K562 (cell line): ENCODE results near the gene SARS1. TPM values are rescaled to one million over a fixed set of nuclear protein-coding genes. Genes with fewer than 3 reads are reported as not detected.

Experiments
- ARID2 ChIP-seq: fragments of 450-650 bp; IDR thresholded peaks from 2 replicates; pipeline ENCODE4 v1.6.1; 2017; ENCODE audit warnings: antibody characterized with exemption, mild to moderate bottlenecking
- CAMTA2 ChIP-seq: fragments of 250-450 bp; sonication (Bioruptor Pico); conservative IDR thresholded peaks from 2 replicates; pipeline ENCODE4 v1.5.1; 2022
- CREM ChIP-seq: IDR thresholded peaks from 2 replicates; pipeline ENCODE4 v1.6.1; 2014; ENCODE audit warnings: antibody characterized with exemption, low read depth
- CTBP1 ChIP-seq: fragments of 450-650 bp; IDR thresholded peaks from 2 replicates; pipeline ENCODE4 v1.6.1; 2016; ENCODE audit warnings: borderline replicate concordance
- DNMT1 ChIP-seq: fragments of 450-650 bp; IDR thresholded peaks from 2 replicates; pipeline ENCODE4 v1.6.1; 2016; ENCODE audit warnings: antibody characterized with exemption, mild to moderate bottlenecking
- EGR1 ChIP-seq: fragments of 450-650 bp; conservative IDR thresholded peaks from 2 replicates; pipeline ENCODE4 v1.6.1; 2017; ENCODE audit warnings: mild to moderate bottlenecking
- FOXM1 ChIP-seq, 2 experiments: fragments of 450-650 bp in 1 of 2; sonication (generic) in 1 of 2; formaldehyde crosslinking in 1 of 2; IDR thresholded peaks; 2 replicates each; pipeline versions ENCODE4 v1.6.1 to v1.9.0; 2017 to 2022; ENCODE audit warnings: low read depth in 2 of 2, mild to moderate bottlenecking in 2 of 2, missing genetic modification reagents in 1 of 2, moderate library complexity in 1 of 2
- HDAC8 ChIP-seq: fragments of 450-650 bp; IDR thresholded peaks from 2 replicates; pipeline ENCODE4 v1.6.1; 2016; ENCODE audit warnings: mild to moderate bottlenecking, missing genetic modification characterization, moderate library complexity, missing compliant biosample characterization
- MYNN ChIP-seq, 2 experiments: sonication (generic); formaldehyde crosslinking in 1 of 2; IDR thresholded peaks; 2 replicates each; pipeline versions ENCODE4 v1.5.0 to v1.6.1; 2016 to 2020; ENCODE audit warnings: antibody characterized with exemption in 1 of 2, missing genetic modification reagents in 1 of 2
- NR4A1 ChIP-seq, 2 experiments: fragments of 250-450 bp in 1 of 2; fragments of 450-650 bp in 1 of 2; sonication (Bioruptor Pico) in 1 of 2; IDR thresholded peaks; 2 replicates each; pipeline versions ENCODE4 v1.4.0 to v1.6.1; 2016 to 2020; ENCODE audit warnings: mild to moderate bottlenecking in 2 of 2, missing compliant biosample characterization in 1 of 2, missing genetic modification characterization in 1 of 2, moderate library complexity in 1 of 2
- RHOXF2B ChIP-seq: fragments of 250-450 bp; sonication (Bioruptor Pico); conservative IDR thresholded peaks from 2 replicates; pipeline ENCODE4 v1.5.1; 2021
- SIRT6 ChIP-seq: IDR thresholded peaks from one replicate; pipeline ENCODE4 v1.6.1; 2012; ENCODE audit warnings: low read depth, mild to moderate bottlenecking, control low read depth, inconsistent platforms, low read length, moderate library complexity
- SMAD4 ChIP-seq: fragments of 250-450 bp; sonication (Bioruptor Pico); conservative IDR thresholded peaks from 2 replicates; pipeline ENCODE4 v1.8.0; 2021; ENCODE audit warnings: inconsistent platforms, mild to moderate bottlenecking, moderate library complexity
- TAL1 ChIP-seq: fragments of 450-650 bp; IDR thresholded peaks from 2 replicates; pipeline ENCODE4 v1.6.1; 2016; ENCODE audit warnings: mild to moderate bottlenecking
- TEAD2 ChIP-seq: fragments of 450-650 bp; IDR thresholded peaks from 2 replicates; pipeline ENCODE4 v1.6.1; 2016; ENCODE audit warnings: missing genetic modification characterization, control low read depth, missing compliant biosample characterization
- ZNF778 ChIP-seq: fragments of 450-650 bp; formaldehyde crosslinking; IDR thresholded peaks from 2 replicates; pipeline ENCODE4 v1.4.0; 2020; ENCODE audit warnings: mild to moderate bottlenecking, moderate library complexity
- polyA plus RNA-seq, 8 experiments: library from polyadenylated mRNA; depleted of rRNA in 4 of 8; stranded (reverse) in 5 of 8; unstranded in 3 of 8; fragments of >200 nt; fragmentation: Nextera tagmentation in 2 of 8; fragmentation: Illumina TruSeq in 1 of 8; extraction: Ambion mirVana in 2 of 8; extraction: Trizol in 1 of 8; gene quantifications; 2 replicates each; pipeline versions ENCODE4 v1.2.1 to v1.2.3, GENCODE V29; 2011 to 2014; ENCODE audit warnings: inconsistent platforms in 1 of 8, missing spikeins in 1 of 8
- total RNA-seq, 7 experiments: library from RNA; depleted of rRNA in 6 of 7; stranded (reverse); fragments of >200 nt in 6 of 7; fragmentation: Illumina TruSeq in 2 of 7; extraction: Trizol in 2 of 7; gene quantifications; 2 replicates each; pipeline versions ENCODE4 v1.2.1 to v1.2.3, GENCODE V29; 2011 to 2021; ENCODE audit warnings: low replicate concordance in 1 of 7
- TF ChIP-seq, protein P1 (sequence below), 3 experiments: fragments of 200-800 bp in 1 of 3; fragments of 250-450 bp in 1 of 3; fragments of 450-650 bp in 1 of 3; sonication (Bioruptor Pico) in 1 of 3; sonication (Bioruptor generic) in 1 of 3; formaldehyde crosslinking in 1 of 3; IDR thresholded peaks; 2 replicates each; pipeline versions ENCODE4 v1.6.1 to v1.8.0; 2016 to 2022; ENCODE audit warnings: mild to moderate bottlenecking in 2 of 3, missing genetic modification characterization in 2 of 3, missing compliant biosample characterization in 1 of 3, moderate library complexity in 1 of 3
- TF ChIP-seq, protein P2 (sequence below): fragments of 250-450 bp; sonication (Bioruptor Pico); IDR thresholded peaks from 2 replicates; pipeline ENCODE4 v1.4.0; 2020

SARS1 gene
- total and polyA plus RNA-seq, 9 of the 15 experiments (the other 6 are each of a cell fraction or from before 2014, with no cell fraction given), result 221 to 623 (median 254) TPM

- TF ChIP-seq ARID2 (0 out of 2 replicates have a peak, but pooled peaks have one; percentile 15), RHOXF2B (CRISPR knock-in tag) (no peak), FOXM1 (IDR thresholded peaks at IDR 0.05; ENCODE audit: low read depth) (no peak), FOXM1 (CRISPR knock-in tag; IDR thresholded peaks at IDR 0.05; ENCODE audit: low read depth) (no peak), HDAC8 (tag) (no peak), SMAD4 (CRISPR knock-in tag) (no peak; the same call in none of the 2 replicates), CREM (0 out of 2 replicates have a peak, but pooled peaks have one; percentile 8), CAMTA2 (CRISPR knock-in tag) (no peak), CTBP1 (no peak; the same call in 1 of the 2 replicates), TAL1 (no peak), MYNN (IDR thresholded peaks at IDR 0.05) (peak; percentile 27; the same call in 1 of the 2 replicates), MYNN (CRISPR knock-in tag; IDR thresholded peaks at IDR 0.05) (no peak), SIRT6 (no peak), NR4A1 (CRISPR knock-in tag; IDR thresholded peaks at IDR 0.05) (no peak), NR4A1 (tag; IDR thresholded peaks at IDR 0.05) (no peak), EGR1 (peak; percentile 67), ZNF778 (CRISPR knock-in tag) (no peak), TEAD2 (tag) (no peak), DNMT1 (no peak)
- TF ChIP-seq, protein P1, sequence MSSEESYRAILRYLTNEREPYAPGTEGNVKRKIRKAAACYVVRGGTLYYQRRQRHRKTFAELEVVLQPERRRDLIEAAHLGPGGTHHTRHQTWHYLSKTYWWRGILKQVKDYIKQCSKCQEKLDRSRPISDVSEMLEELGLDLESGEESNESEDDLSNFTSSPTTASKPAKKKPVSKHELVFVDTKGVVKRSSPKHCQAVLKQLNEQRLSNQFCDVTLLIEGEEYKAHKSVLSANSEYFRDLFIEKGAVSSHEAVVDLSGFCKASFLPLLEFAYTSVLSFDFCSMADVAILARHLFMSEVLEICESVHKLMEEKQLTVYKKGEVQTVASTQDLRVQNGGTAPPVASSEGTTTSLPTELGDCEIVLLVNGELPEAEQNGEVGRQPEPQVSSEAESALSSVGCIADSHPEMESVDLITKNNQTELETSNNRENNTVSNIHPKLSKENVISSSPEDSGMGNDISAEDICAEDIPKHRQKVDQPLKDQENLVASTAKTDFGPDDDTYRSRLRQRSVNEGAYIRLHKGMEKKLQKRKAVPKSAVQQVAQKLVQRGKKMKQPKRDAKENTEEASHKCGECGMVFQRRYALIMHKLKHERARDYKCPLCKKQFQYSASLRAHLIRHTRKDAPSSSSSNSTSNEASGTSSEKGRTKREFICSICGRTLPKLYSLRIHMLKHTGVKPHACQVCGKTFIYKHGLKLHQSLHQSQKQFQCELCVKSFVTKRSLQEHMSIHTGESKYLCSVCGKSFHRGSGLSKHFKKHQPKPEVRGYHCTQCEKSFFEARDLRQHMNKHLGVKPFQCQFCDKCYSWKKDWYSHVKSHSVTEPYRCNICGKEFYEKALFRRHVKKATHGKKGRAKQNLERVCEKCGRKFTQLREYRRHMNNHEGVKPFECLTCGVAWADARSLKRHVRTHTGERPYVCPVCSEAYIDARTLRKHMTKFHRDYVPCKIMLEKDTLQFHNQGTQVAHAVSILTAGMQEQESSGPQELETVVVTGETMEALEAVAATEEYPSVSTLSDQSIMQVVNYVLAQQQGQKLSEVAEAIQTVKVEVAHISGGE (CRISPR knock-in tag; IDR thresholded peaks at IDR 0.05), result 0 out of 6 replicates have a peak, but pooled peaks of 1 of the 3 experiments have one; percentile 49
- TF ChIP-seq, protein P2, sequence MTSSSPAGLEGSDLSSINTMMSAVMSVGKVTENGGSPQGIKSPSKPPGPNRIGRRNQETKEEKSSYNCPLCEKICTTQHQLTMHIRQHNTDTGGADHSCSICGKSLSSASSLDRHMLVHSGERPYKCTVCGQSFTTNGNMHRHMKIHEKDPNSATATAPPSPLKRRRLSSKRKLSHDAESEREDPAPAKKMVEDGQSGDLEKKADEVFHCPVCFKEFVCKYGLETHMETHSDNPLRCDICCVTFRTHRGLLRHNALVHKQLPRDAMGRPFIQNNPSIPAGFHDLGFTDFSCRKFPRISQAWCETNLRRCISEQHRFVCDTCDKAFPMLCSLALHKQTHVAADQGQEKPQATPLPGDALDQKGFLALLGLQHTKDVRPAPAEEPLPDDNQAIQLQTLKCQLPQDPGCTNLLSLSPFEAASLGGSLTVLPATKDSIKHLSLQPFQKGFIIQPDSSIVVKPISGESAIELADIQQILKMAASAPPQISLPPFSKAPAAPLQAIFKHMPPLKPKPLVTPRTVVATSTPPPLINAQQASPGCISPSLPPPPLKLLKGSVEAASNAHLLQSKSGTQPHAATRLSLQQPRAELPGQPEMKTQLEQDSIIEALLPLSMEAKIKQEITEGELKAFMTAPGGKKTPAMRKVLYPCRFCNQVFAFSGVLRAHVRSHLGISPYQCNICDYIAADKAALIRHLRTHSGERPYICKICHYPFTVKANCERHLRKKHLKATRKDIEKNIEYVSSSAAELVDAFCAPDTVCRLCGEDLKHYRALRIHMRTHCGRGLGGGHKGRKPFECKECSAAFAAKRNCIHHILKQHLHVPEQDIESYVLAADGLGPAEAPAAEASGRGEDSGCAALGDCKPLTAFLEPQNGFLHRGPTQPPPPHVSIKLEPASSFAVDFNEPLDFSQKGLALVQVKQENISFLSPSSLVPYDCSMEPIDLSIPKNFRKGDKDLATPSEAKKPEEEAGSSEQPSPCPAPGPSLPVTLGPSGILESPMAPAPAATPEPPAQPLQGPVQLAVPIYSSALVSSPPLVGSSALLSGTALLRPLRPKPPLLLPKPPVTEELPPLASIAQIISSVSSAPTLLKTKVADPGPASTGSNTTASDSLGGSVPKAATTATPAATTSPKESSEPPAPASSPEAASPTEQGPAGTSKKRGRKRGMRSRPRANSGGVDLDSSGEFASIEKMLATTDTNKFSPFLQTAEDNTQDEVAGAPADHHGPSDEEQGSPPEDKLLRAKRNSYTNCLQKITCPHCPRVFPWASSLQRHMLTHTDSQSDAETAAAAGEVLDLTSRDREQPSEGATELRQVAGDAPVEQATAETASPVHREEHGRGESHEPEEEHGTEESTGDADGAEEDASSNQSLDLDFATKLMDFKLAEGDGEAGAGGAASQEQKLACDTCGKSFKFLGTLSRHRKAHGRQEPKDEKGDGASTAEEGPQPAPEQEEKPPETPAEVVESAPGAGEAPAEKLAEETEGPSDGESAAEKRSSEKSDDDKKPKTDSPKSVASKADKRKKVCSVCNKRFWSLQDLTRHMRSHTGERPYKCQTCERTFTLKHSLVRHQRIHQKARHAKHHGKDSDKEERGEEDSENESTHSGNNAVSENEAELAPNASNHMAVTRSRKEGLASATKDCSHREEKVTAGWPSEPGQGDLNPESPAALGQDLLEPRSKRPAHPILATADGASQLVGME (CRISPR knock-in tag), result no peak
Observed at GRCh38 chr1:109253803-109254620, 40.3 kb downstream of the SARS1 start (continued).
